Large intestine (tissue), 12 donors: ENCODE data around the gene TOR1AIP2. TPM values are rescaled to one million over a fixed set of nuclear protein-coding genes. Genes with fewer than 3 reads are reported as not detected.

Source experiments
- DNase-seq, 2 donors: peaks; one replicate each; pipeline versions ENCODE4 v3.0.0 to v3.0.0-alpha.2; 2013
- H3K27ac ChIP-seq: one replicate; pipeline ENCODE4 v1.5.1; 2013; ENCODE audit warnings: low read length
- H3K27me3 ChIP-seq: 2 replicates; pipeline ENCODE4 v1.6.1; 2013; ENCODE audit warnings: low read length; ENCODE audit not compliant: control insufficient read depth, insufficient read depth
- H3K36me3 ChIP-seq: 2 replicates; pipeline ENCODE4 v1.6.1; 2013; ENCODE audit warnings: low read length; ENCODE audit not compliant: control insufficient read depth, insufficient read depth
- H3K4me1 ChIP-seq: one replicate; pipeline ENCODE4 v1.6.1; 2013; ENCODE audit warnings: low read length; ENCODE audit not compliant: control insufficient read depth, insufficient read depth
- H3K4me3 ChIP-seq: one replicate; pipeline ENCODE4 v1.5.1; 2013; ENCODE audit warnings: low read length
- H3K9me3 ChIP-seq: one replicate; pipeline ENCODE4 v1.6.1; 2013; ENCODE audit warnings: mild to moderate bottlenecking, low read depth, low read length, moderate library complexity; ENCODE audit not compliant: control insufficient read depth
- WGBS: methylation state at CpG from one replicate; pipeline ENCODE4 v1.1.5; 2013; ENCODE audit warnings: low lambda C conversion rate; ENCODE audit not compliant: insufficient coverage; 5-methylcytosine and 5-hydroxymethylcytosine counted together
- long read RNA-seq, 11 donors: transcript quantifications; one replicate each; lab custom pipeline, GENCODE V29; 2026
- polyA plus RNA-seq: library from polyadenylated mRNA; unstranded; fragments of 120-200 nt; gene quantifications from one replicate; pipeline ENCODE4 v1.2.1, GENCODE V29; 2013

TOR1AIP2 gene
- polyA plus RNA-seq, result 54.0 TPM
- long read RNA-seq, donor 1, full-length matches to known transcripts, result 3 of 3 reads
- long read RNA-seq, donor 1, partial matches to known transcripts, result 0 of 3 reads
- long read RNA-seq, donor 1, other reads (novel, unspliced or antisense), result 0 of 3 reads
- long read RNA-seq, donor 2, full-length matches to known transcripts, result 12 of 67 reads
- long read RNA-seq, donor 2, partial matches to known transcripts, result 55 of 67 reads
- long read RNA-seq, donor 2, other reads (novel, unspliced or antisense), result 0 of 67 reads
- long read RNA-seq, donor 3, result 0 reads
- long read RNA-seq, donor 4, full-length matches to known transcripts, result 2 of 2 reads
- long read RNA-seq, donor 4, partial matches to known transcripts, result 0 of 2 reads
- long read RNA-seq, donor 4, other reads (novel, unspliced or antisense), result 0 of 2 reads
- long read RNA-seq, donor 5, full-length matches to known transcripts, result 7 of 7 reads
- long read RNA-seq, donor 5, partial matches to known transcripts, result 0 of 7 reads
- long read RNA-seq, donor 5, other reads (novel, unspliced or antisense), result 0 of 7 reads
- long read RNA-seq, donor 6, full-length matches to known transcripts, result 9 of 95 reads
- long read RNA-seq, donor 6, partial matches to known transcripts, result 86 of 95 reads
- long read RNA-seq, donor 6, other reads (novel, unspliced or antisense), result 0 of 95 reads
- long read RNA-seq, donor 7, full-length matches to known transcripts, result 5 of 5 reads
- long read RNA-seq, donor 7, partial matches to known transcripts, result 0 of 5 reads
- long read RNA-seq, donor 7, other reads (novel, unspliced or antisense), result 0 of 5 reads
- long read RNA-seq, donor 8, full-length matches to known transcripts, result 12 of 12 reads
- long read RNA-seq, donor 8, partial matches to known transcripts, result 0 of 12 reads
- long read RNA-seq, donor 8, other reads (novel, unspliced or antisense), result 0 of 12 reads
- long read RNA-seq, donor 9, full-length matches to known transcripts, result 6 of 43 reads
- long read RNA-seq, donor 9, partial matches to known transcripts, result 37 of 43 reads
- long read RNA-seq, donor 9, other reads (novel, unspliced or antisense), result 0 of 43 reads
- long read RNA-seq, donor 10, full-length matches to known transcripts, result 8 of 13 reads
- long read RNA-seq, donor 10, partial matches to known transcripts, result 5 of 13 reads
- long read RNA-seq, donor 10, other reads (novel, unspliced or antisense), result 0 of 13 reads
- long read RNA-seq, donor 11, full-length matches to known transcripts, result 10 of 10 reads
- long read RNA-seq, donor 11, partial matches to known transcripts, result 0 of 10 reads
- long read RNA-seq, donor 11, other reads (novel, unspliced or antisense), result 0 of 10 reads

DNA sequence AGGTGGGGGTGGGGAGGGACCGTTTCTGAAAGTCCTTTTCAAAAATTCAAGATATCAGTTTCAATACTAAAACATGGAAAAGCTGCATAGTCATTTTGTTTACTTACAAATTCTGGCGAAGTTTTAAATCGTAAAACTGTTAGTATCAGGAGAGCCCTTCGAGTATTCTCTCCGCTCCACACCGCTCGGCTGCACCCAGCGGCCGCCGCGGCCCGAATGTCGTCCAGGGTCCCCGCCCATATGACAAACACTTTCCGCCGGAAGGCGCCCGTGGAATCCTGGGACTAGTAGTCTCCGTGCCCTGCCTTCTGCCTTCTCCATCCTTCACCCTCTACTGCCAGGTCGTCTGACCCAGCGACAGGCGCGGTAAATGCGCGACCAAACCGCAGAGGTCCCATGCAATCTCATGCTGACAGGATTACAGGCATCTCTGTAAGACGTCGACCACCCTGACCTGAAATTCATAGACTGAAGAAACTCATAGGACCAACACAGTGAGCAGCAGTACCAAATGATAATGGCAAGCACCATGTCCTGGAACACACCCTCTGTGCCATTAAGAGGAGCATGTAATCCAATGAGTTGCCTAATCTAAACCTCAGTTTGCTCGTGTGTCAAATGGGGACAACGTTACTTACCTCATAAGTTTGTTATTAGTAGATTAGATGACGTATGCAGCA is at the start of gene TOR1AIP2:
Gene TOR1AIP2, minus strand, starts transcription at position 218 of the 680 bp plus-strand sequence. CDS start 25,138 bp downstream, outside the sequence.
- H3K27me3 ChIP-seq, result no peaks in the 10 kb centered on the region
- WGBS, result 33% methylated on average over 4 of the region's 31 CpGs
- peak; percentile 86 to 87 for DNase-seq
- peaks cover 13% of the 10 kb centered on the region for H3K4me1 ChIP-seq
- peak within 1 kb of the TSS; percentile 82 for H3K27ac ChIP-seq
- peak within 1 kb of the TSS; percentile 75 for H3K4me3 ChIP-seq
- H3K9me3 ChIP-seq, result no peaks in the 10 kb centered on the region
- H3K36me3 ChIP-seq, result peaks cover 8% of the 10 kb centered on the region

DNA sequence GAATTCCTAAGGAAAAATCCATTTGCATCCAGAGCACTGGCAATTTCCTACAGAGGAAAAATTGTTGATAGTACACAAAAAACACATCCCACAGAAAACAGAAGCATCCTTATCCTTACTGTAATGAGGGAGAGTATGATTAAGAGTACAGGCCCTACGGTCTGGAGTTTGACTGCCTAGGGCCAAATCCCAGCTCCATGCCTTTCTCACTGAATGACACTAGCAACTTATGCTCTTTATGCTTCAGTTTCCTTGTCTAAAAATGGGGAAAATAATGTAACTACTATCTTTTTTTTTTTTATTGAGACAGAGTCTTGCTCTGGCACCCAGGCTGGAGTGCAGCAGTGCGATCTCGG is 49.2 kb upstream of the TOR1AIP2 start:
- H3K27me3 ChIP-seq, result no peaks in the 10 kb centered on the region
- DNase-seq, result no peak
- WGBS, result no CpG with 5 or more reads among the region's 3 CpGs
- peaks cover 13% of the 10 kb centered on the region for H3K4me1 ChIP-seq
- H3K27ac ChIP-seq, result no peak overlapping the region
- H3K36me3 ChIP-seq, result no peaks in the 10 kb centered on the region
- no peak overlapping the region for H3K4me3 ChIP-seq
- no peaks in the 10 kb centered on the region for H3K9me3 ChIP-seq

DNA sequence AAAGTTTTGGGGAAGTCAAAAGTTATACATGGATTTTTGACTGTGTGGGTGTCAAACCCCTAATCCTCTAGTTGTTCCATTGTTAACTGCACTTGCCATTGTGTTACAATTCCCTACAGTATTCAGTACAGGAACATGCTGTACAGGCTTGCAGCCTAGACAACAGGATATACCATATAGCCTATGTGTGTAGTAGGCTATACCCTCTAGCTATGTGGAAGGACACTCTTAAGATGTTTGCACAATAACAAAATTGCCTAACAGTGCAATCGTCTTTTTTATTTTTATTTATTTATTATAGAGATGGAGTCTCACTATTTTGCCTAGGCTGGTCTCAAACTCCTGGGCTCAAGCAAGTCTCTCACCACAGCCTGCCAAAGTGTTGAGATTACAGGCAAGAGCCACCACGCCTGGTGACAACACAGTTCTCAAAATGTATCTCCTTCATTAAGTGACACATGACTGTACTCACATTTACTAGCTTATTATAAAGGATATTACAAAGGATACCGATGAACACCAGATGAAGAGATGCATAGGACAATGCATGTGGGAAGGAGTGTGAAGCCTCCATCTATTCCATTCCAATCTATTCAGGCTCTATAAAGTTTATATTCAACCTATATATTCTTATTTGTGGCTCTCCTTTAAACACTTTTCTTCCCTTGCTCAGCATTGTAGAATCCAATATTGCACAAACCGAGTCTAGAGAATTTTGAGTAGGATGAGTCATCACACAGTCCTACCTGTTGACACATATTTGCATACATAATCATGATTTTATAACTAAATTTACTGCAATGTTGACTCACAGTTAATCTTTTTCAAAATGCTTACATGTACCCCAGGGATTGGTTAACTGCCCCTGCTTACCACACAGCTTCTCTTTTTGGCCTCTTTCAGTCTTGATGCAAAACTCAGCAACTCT is 48.6 kb upstream of the TOR1AIP2 start:
- no peak for DNase-seq
- WGBS, result 92% methylated on average over 2 of the region's 4 CpGs
- Histone ChIP-seq H3K27ac (peak overlapping the region; percentile 5), H3K4me1 (peaks cover 7% of the 10 kb centered on the region), H3K9me3 (no peaks in the 10 kb centered on the region), H3K4me3 (no peak overlapping the region), H3K27me3 (no peaks in the 10 kb centered on the region), H3K36me3 (peaks cover 3% of the 10 kb centered on the region)

DNA sequence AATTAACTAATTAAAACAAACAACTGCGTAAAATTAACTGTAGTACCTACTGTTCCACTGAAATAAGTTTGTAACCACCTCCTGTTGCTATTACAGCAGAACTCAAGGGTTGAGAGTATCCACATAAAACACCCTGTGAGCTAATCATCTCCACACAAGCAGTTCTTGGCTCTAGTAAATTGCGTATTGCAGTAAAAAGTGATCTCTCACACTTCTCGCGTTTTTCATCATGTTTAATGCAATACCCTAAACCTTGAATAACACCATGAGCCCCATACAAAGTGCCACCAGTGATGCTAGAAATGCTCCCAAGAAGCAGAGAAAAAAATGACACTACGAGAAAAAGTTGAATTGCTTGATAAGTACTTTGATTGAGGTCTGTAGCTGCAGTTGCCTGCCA is 47.7 kb upstream of the TOR1AIP2 start:
- Histone ChIP-seq H3K4me3 (no peak overlapping the region), H3K27ac (no peak overlapping the region), H3K4me1 (peaks cover 6% of the 10 kb centered on the region), H3K36me3 (peaks cover 3% of the 10 kb centered on the region), H3K9me3 (no peaks in the 10 kb centered on the region), H3K27me3 (no peaks in the 10 kb centered on the region)
- WGBS, result 80% methylated on average over 2 of the region's 5 CpGs
- DNase-seq, result no peak

DNA sequence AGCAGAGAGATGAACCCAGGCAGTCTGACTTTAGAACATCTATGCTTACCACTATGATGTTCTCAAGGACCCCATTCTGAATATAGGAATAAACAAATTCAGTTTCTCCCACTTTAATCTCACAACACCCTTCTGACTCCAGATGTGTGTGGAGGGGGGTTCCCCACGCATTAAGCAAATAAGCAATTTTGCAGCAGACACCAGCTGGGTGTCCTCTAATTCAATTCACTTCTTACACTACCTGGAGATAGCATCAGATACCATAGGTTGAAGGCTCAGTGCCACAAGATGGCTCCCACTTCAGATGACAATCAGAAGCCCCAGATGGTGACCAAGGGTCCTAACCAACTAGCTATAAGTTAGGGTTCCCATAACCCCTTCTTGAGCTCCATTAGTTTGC is 46.7 kb upstream of the TOR1AIP2 start:
- Histone ChIP-seq H3K27ac (no peak overlapping the region), H3K36me3 (peaks cover 4% of the 10 kb centered on the region), H3K27me3 (no peaks in the 10 kb centered on the region), H3K4me1 (peaks cover 6% of the 10 kb centered on the region), H3K9me3 (no peaks in the 10 kb centered on the region), H3K4me3 (no peak overlapping the region)
- no peak for DNase-seq
- no CpG with 5 or more reads among the region's 1 CpG for WGBS

DNA sequence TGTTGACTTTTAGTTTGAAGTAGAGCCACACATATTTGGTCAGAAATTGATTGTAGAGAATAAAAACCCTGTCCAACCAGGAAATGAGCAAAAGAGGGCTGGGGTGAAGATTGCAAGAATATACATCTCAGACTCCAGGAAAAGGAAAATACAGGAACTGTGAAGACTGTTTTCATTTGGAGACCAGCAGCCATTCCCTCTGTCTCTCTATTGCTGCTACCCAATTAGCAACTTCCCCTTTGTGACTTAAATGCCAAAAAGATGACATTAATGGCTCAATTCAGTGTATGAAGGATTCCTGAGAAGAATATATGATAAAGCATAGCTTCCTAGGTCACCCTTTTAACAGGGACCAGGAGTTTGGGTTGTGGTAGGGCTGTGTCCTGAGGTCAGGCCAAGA is 45.4 kb upstream of the TOR1AIP2 start:
- DNase-seq, result no peak
- H3K4me1 ChIP-seq, result peaks cover 3% of the 10 kb centered on the region
- no peaks in the 10 kb centered on the region for H3K9me3 ChIP-seq
- H3K27ac ChIP-seq, result no peak overlapping the region
- H3K27me3 ChIP-seq, result no peaks in the 10 kb centered on the region
- H3K36me3 ChIP-seq, result peaks cover 13% of the 10 kb centered on the region
- no peak overlapping the region for H3K4me3 ChIP-seq

DNA sequence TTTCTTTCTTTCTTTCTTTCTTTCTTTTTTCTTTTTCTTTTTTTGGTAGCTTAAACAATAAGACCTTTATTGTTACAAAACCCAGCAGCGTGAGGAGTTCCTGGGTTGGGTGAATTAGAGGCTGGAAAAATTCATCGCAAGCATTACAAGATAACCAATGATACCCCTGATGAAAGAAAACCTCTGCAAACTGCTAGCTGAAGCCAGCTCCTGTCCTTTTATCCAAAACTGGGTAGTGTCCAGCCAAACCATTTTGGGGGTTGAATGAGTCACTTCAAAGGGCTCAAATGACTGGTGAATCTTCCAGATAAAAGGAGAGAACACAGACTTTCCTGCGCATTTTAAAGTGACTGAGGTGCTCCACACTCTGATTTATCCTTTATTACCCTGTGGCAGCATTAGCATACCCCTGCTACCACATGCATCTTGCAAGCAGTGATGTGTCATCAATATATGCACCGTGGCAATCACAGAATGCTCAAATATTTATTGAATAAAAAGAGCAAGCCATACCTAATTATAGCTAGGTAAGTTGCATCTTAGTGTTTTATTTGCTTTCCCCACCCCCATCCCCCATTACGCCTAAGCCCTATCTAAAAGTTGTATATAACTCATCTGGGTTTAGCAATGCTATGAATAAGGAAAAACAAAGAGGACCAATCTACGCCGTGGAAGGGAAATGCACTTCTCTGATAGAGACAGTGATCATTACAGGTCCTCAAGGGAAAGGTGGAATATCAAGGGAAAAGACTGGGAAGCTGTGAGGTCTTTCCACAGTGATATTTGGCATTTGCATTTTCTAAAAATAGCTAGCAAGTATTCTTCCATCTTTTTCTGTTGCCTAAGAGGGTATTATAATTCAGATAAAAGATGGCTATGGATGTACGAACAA is 44.6 kb upstream of the TOR1AIP2 start:
- Histone ChIP-seq H3K36me3 (peaks cover 21% of the 10 kb centered on the region), H3K4me1 (no peaks in the 10 kb centered on the region), H3K27me3 (no peaks in the 10 kb centered on the region), H3K9me3 (no peaks in the 10 kb centered on the region), H3K4me3 (no peak overlapping the region), H3K27ac (no peak overlapping the region)
- DNase-seq, result no peak
- 89% methylated on average over 3 of the region's 8 CpGs for WGBS

DNA sequence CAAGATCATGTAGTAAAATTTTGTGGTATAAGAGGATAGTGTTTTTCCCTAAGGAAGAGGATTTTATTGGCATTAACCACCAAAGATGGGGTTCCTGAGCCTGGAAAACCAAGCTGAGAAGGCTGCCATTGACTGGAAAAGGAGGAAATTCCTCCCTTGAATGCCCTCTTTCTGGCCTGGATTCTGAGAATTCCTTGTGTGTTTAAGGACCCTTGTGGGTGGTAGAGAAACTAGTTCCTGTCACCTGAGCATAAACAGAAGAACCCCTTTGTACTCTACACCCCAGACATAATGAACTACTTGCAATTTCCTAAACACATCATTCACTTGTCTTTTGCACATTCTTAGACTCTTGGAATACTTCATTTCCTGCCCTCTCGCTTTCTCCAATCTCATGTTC is 43.9 kb upstream of the TOR1AIP2 start:
- Histone ChIP-seq H3K9me3 (no peaks in the 10 kb centered on the region), H3K4me3 (no peak overlapping the region), H3K27ac (no peak overlapping the region), H3K27me3 (no peaks in the 10 kb centered on the region), H3K36me3 (peaks cover 24% of the 10 kb centered on the region), H3K4me1 (no peaks in the 10 kb centered on the region)
- DNase-seq, result no peak
- 83% methylated on average over 1 of the region's 1 CpG for WGBS
